ENCODE measurements around the gene CA5B. TPM values are rescaled to one million over a fixed set of nuclear protein-coding genes. Genes with fewer than 3 reads are reported as not detected.
"Not testable (repeated sequence)": the region's sequence is repeated elsewhere in the genome, so short reads cannot be mapped to it uniquely, and the experiment has no call there.

Gene CA5B
- total RNA-seq, 1 donor from 2014 or later = 5.6 TPM

- no peaks in the 10 kb centered on the region for H3K27me3 Mint-ChIP-seq (ENCODE audit: insufficient read depth, low read depth)
- Histone ChIP-seq H3K4me1 (no peaks in the 10 kb centered on the region), H3K4me3 (no peak overlapping the region), H3K27me3 (no peaks in the 10 kb centered on the region), H4K20me1 (ENCODE audit: low read depth) (no peaks in the 10 kb centered on the region), H3K9me3 (ENCODE audit: low read depth) (no peaks in the 10 kb centered on the region), H2AFZ (replicated peaks) (no peak overlapping the region), H3K27ac (no peak overlapping the region), H3K9ac (no peak overlapping the region), H3K36me3 (no peaks in the 10 kb centered on the region), H3K79me2 (ENCODE audit: low read depth) (no peaks in the 10 kb centered on the region), H3K4me2 (no peak overlapping the region), H3F3A (ENCODE audit: low read depth) (no peaks in the 10 kb centered on the region)
- H3K27ac Mint-ChIP-seq = no peak overlapping the region
- no peak overlapping the region for H3K4me3 Mint-ChIP-seq
- no peaks in the 10 kb centered on the region for H3K9me3 Mint-ChIP-seq
- DNase-seq (ENCODE audit: low spot score) = no peak
- no peak for TF ChIP-seq CTCF (IDR thresholded peaks at IDR 0.05)
- no peak for TF ChIP-seq EZH2 (IDR thresholded peaks at IDR 0.05)
- no peak for TF ChIP-seq EZH2phosphoT487 (IDR thresholded peaks at IDR 0.05)
- H3K36me3 Mint-ChIP-seq = peaks cover 13% of the 10 kb centered on the region
- H3K4me1 Mint-ChIP-seq = no peaks in the 10 kb centered on the region
Measured at GRCh38 chrX:15702488-15703371, 35.3 kb upstream of the CA5B start.

DNA sequence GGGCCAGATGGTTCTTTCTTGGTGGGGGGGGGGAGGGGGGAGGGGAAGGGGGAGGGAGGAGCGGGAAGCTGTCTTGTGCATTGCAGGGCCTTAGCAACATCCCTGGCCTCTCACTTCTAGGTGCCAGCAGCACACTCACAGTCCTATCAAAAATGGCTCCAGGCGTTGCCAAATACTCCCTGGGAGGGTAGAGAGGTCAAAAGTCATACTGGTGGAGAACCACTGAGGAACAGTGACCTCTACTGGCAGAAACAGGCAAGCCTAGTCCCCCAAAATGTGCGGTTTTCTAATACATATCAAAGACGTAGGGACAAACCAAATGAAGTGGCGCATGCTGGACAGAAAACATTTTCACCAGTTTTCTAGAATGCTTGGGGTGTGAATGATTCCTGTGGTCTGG lies 34.3 kb upstream of the CA5B start:
- H3K79me2 ChIP-seq (ENCODE audit: low read depth); H3K4me1 Mint-ChIP-seq; H3K4me3 ChIP-seq; H3K27ac Mint-ChIP-seq; DNase-seq (ENCODE audit: low spot score); H3K9me3 Mint-ChIP-seq; H3K9ac ChIP-seq; H3K4me3 Mint-ChIP-seq; H3K36me3 ChIP-seq; H3F3A ChIP-seq (ENCODE audit: low read depth); H3K4me1 ChIP-seq; H4K20me1 ChIP-seq (ENCODE audit: low read depth); H3K27me3 ChIP-seq; H3K9me3 ChIP-seq (ENCODE audit: low read depth); H3K27me3 Mint-ChIP-seq (ENCODE audit: insufficient read depth, low read depth); H3K27ac ChIP-seq; H3K4me2 ChIP-seq; H2AFZ ChIP-seq (replicated peaks): not testable (repeated sequence)
- H3K36me3 Mint-ChIP-seq = peaks cover 13% of the 10 kb centered on the region

DNA sequence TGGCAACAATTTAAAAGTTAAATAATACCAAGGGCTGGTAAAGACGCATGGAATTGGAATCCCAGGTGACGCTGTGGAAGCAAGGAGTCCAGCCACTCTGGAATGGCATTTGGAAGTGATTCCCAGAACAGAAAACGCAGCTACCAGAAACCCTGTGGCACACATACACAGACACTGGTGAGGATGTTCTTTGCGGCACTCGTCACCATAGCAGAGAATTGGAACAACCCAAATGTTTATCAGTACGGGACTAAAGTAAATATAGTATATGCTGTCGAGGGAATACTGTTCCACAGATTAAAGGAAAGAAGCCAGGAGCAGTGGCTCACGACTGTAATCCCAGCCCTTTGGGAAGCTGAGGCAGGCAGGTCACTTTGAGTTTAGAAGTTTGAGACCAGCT lies 33.8 kb upstream of the CA5B start:
- not testable (repeated sequence) for H3K9me3 Mint-ChIP-seq; H3K36me3 ChIP-seq; H3K9me3 ChIP-seq (ENCODE audit: low read depth); H3K79me2 ChIP-seq (ENCODE audit: low read depth); H3K27me3 Mint-ChIP-seq (ENCODE audit: insufficient read depth, low read depth); H4K20me1 ChIP-seq (ENCODE audit: low read depth); H3K27ac Mint-ChIP-seq; H3K4me1 Mint-ChIP-seq; H3K9ac ChIP-seq; H3K4me3 Mint-ChIP-seq; H2AFZ ChIP-seq (replicated peaks); DNase-seq (ENCODE audit: low spot score); H3K4me3 ChIP-seq; H3K4me1 ChIP-seq; H3K4me2 ChIP-seq; H3F3A ChIP-seq (ENCODE audit: low read depth); H3K27me3 ChIP-seq; H3K27ac ChIP-seq
- H3K36me3 Mint-ChIP-seq = peaks cover 15% of the 10 kb centered on the region

DNA sequence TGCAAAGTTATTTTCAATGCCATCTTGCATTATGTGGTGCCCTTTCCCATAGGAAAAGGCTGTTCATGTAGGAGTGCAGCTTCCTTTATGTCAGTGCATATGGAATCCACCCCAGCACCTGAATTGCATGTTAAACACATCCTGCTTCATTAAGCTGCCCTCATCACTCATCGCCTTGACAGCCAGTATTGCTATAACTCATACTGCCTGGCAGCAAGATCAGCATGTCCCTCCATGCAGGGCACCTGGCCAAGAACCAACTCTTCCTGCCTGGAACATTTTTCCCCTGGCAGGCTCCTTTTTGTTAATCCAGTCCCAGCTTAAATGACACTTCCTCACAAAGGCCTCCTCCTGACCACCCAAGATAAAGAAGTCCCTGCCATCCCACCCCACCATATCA lies 23.5 kb upstream of the CA5B start:
- TF ChIP-seq EZH2phosphoT487 (IDR thresholded peaks at IDR 0.05) (no peak), EZH2 (IDR thresholded peaks at IDR 0.05) (no peak), CTCF (IDR thresholded peaks at IDR 0.05) (no peak)
- Histone ChIP-seq H3K27me3 (no peaks in the 10 kb centered on the region), H2AFZ (replicated peaks) (no peak overlapping the region), H3K4me1 (peaks cover 22% of the 10 kb centered on the region), H3K9me3 (ENCODE audit: low read depth) (no peaks in the 10 kb centered on the region), H3K79me2 (ENCODE audit: low read depth) (no peaks in the 10 kb centered on the region), H3K4me3 (no peak overlapping the region), H3K27ac (no peak overlapping the region), H3K9ac (no peak overlapping the region), H3K36me3 (no peaks in the 10 kb centered on the region), H3K4me2 (no peak overlapping the region), H4K20me1 (ENCODE audit: low read depth) (no peaks in the 10 kb centered on the region), H3F3A (ENCODE audit: low read depth) (no peaks in the 10 kb centered on the region)
- Mint-ChIP-seq H3K36me3 (peaks cover 7% of the 10 kb centered on the region), H3K9me3 (no peaks in the 10 kb centered on the region), H3K27ac (no peak overlapping the region), H3K4me3 (no peak overlapping the region), H3K27me3 (ENCODE audit: insufficient read depth, low read depth) (no peaks in the 10 kb centered on the region), H3K4me1 (peaks cover 2% of the 10 kb centered on the region)
- no peak for DNase-seq (ENCODE audit: low spot score)
